ENCODE results near the gene TPBGL. TPM values are rescaled to one million over a fixed set of nuclear protein-coding genes. Genes with fewer than 3 reads are reported as not detected.

TPBGL gene
- total and polyA plus RNA-seq, 2 of the 4 experiments (the other 2 are of a cell fraction), result not detected

- Histone ChIP-seq H2AFZ (replicated peaks; ENCODE audit: low read length, poor library complexity) (peak overlapping the region; percentile 97), H3K4ac (ENCODE audit: low read depth, low read length) (no peak overlapping the region), H2AK9ac (replicated peaks; ENCODE audit: low read depth, low read length, poor library complexity) (no peak overlapping the region), H4K91ac (ENCODE audit: insufficient read depth, low read depth, low read length) (no peak overlapping the region), H3K4me2 (ENCODE audit: low read depth, low read length) (peak overlapping the region; percentile 74), H3K56ac (ENCODE audit: extremely low read depth, insufficient read depth, low read length) (no peak overlapping the region), H2BK5ac (ENCODE audit: low read depth, low read length, poor library complexity, severe bottlenecking) (no peak overlapping the region), H3K9ac (ENCODE audit: low read depth, low read length) (no peak overlapping the region), H3K79me1 (ENCODE audit: low read depth in 1 of 2, low read length in 2 of 2) (no peaks in the 10 kb centered on the region), H2BK20ac (ENCODE audit: low read depth, low read length) (no peak overlapping the region), H2BK120ac (ENCODE audit: low read depth, low read length) (no peak overlapping the region), H3K27ac (ENCODE audit: insufficient read depth, low read length) (no peak overlapping the region), H3K23ac (ENCODE audit: low read depth, low read length) (peak overlapping the region; percentile 24), H3K9me3 (ENCODE audit: control insufficient read depth, insufficient read depth, low read length) (no peaks in the 10 kb centered on the region), H4K8ac (ENCODE audit: low read depth in 2 of 2, low read length in 2 of 2) (no peak overlapping the region), H3K36me3 (ENCODE audit: control insufficient read depth, insufficient read depth, low read length) (no peaks in the 10 kb centered on the region), H3K18ac (ENCODE audit: low read depth, low read length) (no peak overlapping the region), H3K14ac (replicated peaks; ENCODE audit: low read depth, low read length) (no peak overlapping the region), H3K9me1 (ENCODE audit: insufficient read depth, low read length) (no peaks in the 10 kb centered on the region), H2AK5ac (ENCODE audit: low read depth, low read length) (no peak overlapping the region), H3K27me3 (ENCODE audit: control insufficient read depth, insufficient read depth, low read length) (peaks cover 91% of the 10 kb centered on the region), H4K20me1 (ENCODE audit: insufficient read depth, low read length) (no peaks in the 10 kb centered on the region; the same call in 1 of the 2 replicates), H2BK15ac (ENCODE audit: low read depth, low read length) (no peak overlapping the region; the same call in 2 of the 3 replicates), H3K4me1 (ENCODE audit: control insufficient read depth, insufficient read depth, low read length) (no peaks in the 10 kb centered on the region), H3K4me3 (ENCODE audit: insufficient read depth, low read depth, low read length) (peak overlapping the region; percentile 51), H4K5ac (ENCODE audit: low read depth, low read length) (no peak overlapping the region)
- ChIA-PET CTCF (interaction anchor here (0.7 to 2.4 kb wide), 14 partner anchors 8 to 310 kb away, joined by 3 to 10 read pairs (median 4); no protein-coding TSS in a partner anchor), POLR2A (ENCODE audit: unreplicated experiment) (no interaction called here)
- dilution Hi-C loops (cut with HindIII; ENCODE audit: low sequenced_read_pairs, unreplicated experiment) (no loop called here), intact Hi-C loops (cut with micrococcal nuclease) (loop anchor here (2.0 kb wide), 2 partner anchors 97 to 219 kb away; no protein-coding TSS in a partner anchor), in situ Hi-C loops (cut with MboI; ENCODE audit: low sequenced_read_pairs) (no loop called here)
- DNase-seq (no peak), ATAC-seq (ENCODE audit: low read depth) (peak; percentile 28; the same call in 1 of the 2 replicates)
- 3% methylated on average over 36 of the region's 72 CpGs; no CpG with 5 or more reads in 1 of the 2 experiments for WGBS, 2 experiments (ENCODE audit: extremely low coverage in 2 of 2, insufficient read length in 1 of 2)
- TF ChIP-seq MAFK (IDR thresholded peaks at IDR 0.05; ENCODE audit: low read depth, low read length) (no peak), BHLHE40 (IDR thresholded peaks at IDR 0.05; ENCODE audit: low read depth, low read length) (no peak), RCOR1 (IDR thresholded peaks at IDR 0.05; ENCODE audit: insufficient replicate concordance, low read length) (no peak), FOS (IDR thresholded peaks at IDR 0.05; ENCODE audit: low read depth, low read length) (no peak), NFE2L2 (IDR thresholded peaks at IDR 0.05; ENCODE audit: low read depth, low read length) (no peak), CTCF (conservative IDR thresholded peaks at IDR 0.05; ENCODE audit: low read depth, low read length) (no peak), USF2 (IDR thresholded peaks at IDR 0.05; ENCODE audit: low read depth, low read length) (no peak)
- no TSS peak for BruUV-seq (replicated peaks)
These were observed 1.5 kb downstream of the TPBGL start for GRCh38 chr11:75241906-75242644.

Data from IMR-90 (cell line).